HG03066 (cell line): ENCODE results near the gene PXT1.
"Not testable (repeated sequence)": the region's sequence is repeated elsewhere in the genome, so short reads cannot be mapped to it uniquely, and the experiment has no call there.

Experiments
- ATAC-seq: cut with Tn5 transposase; IDR thresholded peaks from one replicate; pipeline ENCODE4 v1.9.1; 2021; ENCODE audit warnings: low read depth; ENCODE audit not compliant: unreplicated experiment

Gene PXT1

GRCh38 chr6:36442671-36443470 lies at the start of gene PXT1, which contains the start of gene KCTD20:
PXT1 (minus strand) TSS chr6:36442854; CDS start chr6:36426082, 16,772 bp downstream.
KCTD20 (plus strand) TSS chr6:36443000; CDS start chr6:36470098, 27,098 bp downstream.
- peak; percentile 84 for ATAC-seq

- no peak for ATAC-seq
These were observed 49.4 kb upstream of the PXT1 start for GRCh38 chr6:36492092-36492491.

- no peak for ATAC-seq
These were observed 48.8 kb upstream of the PXT1 start for GRCh38 chr6:36491378-36491965.

GRCh38 chr6:36489426-36489825 lies 46.8 kb upstream of the PXT1 start:
- no peak for ATAC-seq

- ATAC-seq, result no peak
These were observed 45.6 kb upstream of the PXT1 start for GRCh38 chr6:36488221-36488620.

GRCh38 chr6:36487698-36488097 lies 45.0 kb upstream of the PXT1 start:
- no peak for ATAC-seq

GRCh38 chr6:36484736-36485135 lies 42.1 kb upstream of the PXT1 start:
- no peak for ATAC-seq

GRCh38 chr6:36483326-36483725 lies 40.7 kb upstream of the PXT1 start:
- not testable (repeated sequence) for ATAC-seq

GRCh38 chr6:36479256-36479655 lies 36.6 kb upstream of the PXT1 start:
- ATAC-seq, result no peak

GRCh38 chr6:36478051-36478526 lies 35.4 kb upstream of the PXT1 start:
- no peak for ATAC-seq

- ATAC-seq, result no peak
These were observed 27.3 kb upstream of the PXT1 start for GRCh38 chr6:36469946-36470345.

- ATAC-seq, result no peak
These were observed 26.6 kb upstream of the PXT1 start for GRCh38 chr6:36469148-36469661.

GRCh38 chr6:36467625-36468024 lies 25.0 kb upstream of the PXT1 start:
- no peak for ATAC-seq

GRCh38 chr6:36464233-36464632 lies 21.6 kb upstream of the PXT1 start:
- ATAC-seq, result no peak

- ATAC-seq, result no peak
These were observed 21.0 kb upstream of the PXT1 start for GRCh38 chr6:36463676-36464075.

GRCh38 chr6:36461646-36462045 lies 19.0 kb upstream of the PXT1 start:
- no peak for ATAC-seq

GRCh38 chr6:36460916-36461315 lies 18.3 kb upstream of the PXT1 start:
- ATAC-seq, result no peak

GRCh38 chr6:36459501-36459900 lies 16.8 kb upstream of the PXT1 start:
- ATAC-seq, result no peak

- ATAC-seq, result no peak
These were observed 12.9 kb upstream of the PXT1 start for GRCh38 chr6:36455486-36456027.

- not testable (repeated sequence) for ATAC-seq
These were observed 10.2 kb upstream of the PXT1 start for GRCh38 chr6:36452897-36453296.

GRCh38 chr6:36449173-36449572 lies 6.5 kb upstream of the PXT1 start:
- not testable (repeated sequence) for ATAC-seq
